Keratinocyte (primary cell): Measurements from ENCODE around the gene FAM50B. TPM values are rescaled to one million over a fixed set of nuclear protein-coding genes. Genes with fewer than 3 reads are reported as not detected.

Source experiments
- DNase-seq: peaks from one replicate; pipeline ENCODE4 v3.0.0-alpha.2; 2011; ENCODE audit warnings: low read depth, missing footprints, low spot score
- FAIRE-seq: peaks from 2 replicates; lab custom pipeline; 2011; peaks lifted over from hg19 to GRCh38; lab: Jason Lieb, UNC
- H2AFZ ChIP-seq: 2 replicates; pipeline ENCODE4 v1.6.0; 2012; ENCODE audit warnings: low read length, control low read depth, inconsistent platforms; ENCODE audit not compliant: control insufficient read depth
- H3K27ac ChIP-seq: 2 replicates; pipeline ENCODE4 v1.5.1; 2011; ENCODE audit warnings: low read length; ENCODE audit not compliant: control insufficient read depth, insufficient read depth
- H3K27me3 ChIP-seq: 3 replicates; pipeline ENCODE4 v1.6.0; 2011; ENCODE audit warnings: low read length; ENCODE audit not compliant: control insufficient read depth, insufficient read depth; ENCODE audit errors: extremely low read depth
- H3K36me3 ChIP-seq, 2 experiments: 2 replicates in 1 of 2; 3 replicates in 1 of 2; pipeline ENCODE4 v1.5.1; 2011; ENCODE audit warnings: low read length in 2 of 2, mild to moderate bottlenecking in 1 of 2; ENCODE audit not compliant: control insufficient read depth in 2 of 2, insufficient read depth in 2 of 2; ENCODE audit errors: extremely low read depth in 1 of 2
- H3K4me1 ChIP-seq: 3 replicates; pipeline ENCODE4 v1.5.1; 2011; ENCODE audit warnings: low read length; ENCODE audit not compliant: control insufficient read depth, insufficient read depth; ENCODE audit errors: extremely low read depth
- H3K4me2 ChIP-seq: 3 replicates; pipeline ENCODE4 v1.6.0; 2011; ENCODE audit warnings: low read depth, low read length; ENCODE audit not compliant: control insufficient read depth, insufficient read depth; ENCODE audit errors: extremely low read depth
- H3K4me3 ChIP-seq, 3 experiments: fragments of 200-600 bp in 1 of 3; sonication (generic) in 1 of 3; 2 replicates in 2 of 3; 3 replicates in 1 of 3; pipeline ENCODE4 v1.5.1; 2011 to 2016; ENCODE audit warnings: low read length in 3 of 3, mild to moderate bottlenecking in 3 of 3, control low read depth in 2 of 3, inconsistent platforms in 1 of 3, low read depth in 1 of 3, mixed read lengths in 1 of 3, mixed run types in 1 of 3, moderate library complexity in 1 of 3; ENCODE audit not compliant: control insufficient read depth in 2 of 3, insufficient read depth in 2 of 3; ENCODE audit errors: extremely low read depth in 1 of 3
- H3K79me2 ChIP-seq: 2 replicates; pipeline ENCODE4 v1.6.0; 2012; ENCODE audit warnings: low read length; ENCODE audit not compliant: control insufficient read depth, insufficient read depth
- H3K9ac ChIP-seq: 3 replicates; pipeline ENCODE4 v1.6.0; 2011; ENCODE audit warnings: low read length; ENCODE audit not compliant: control insufficient read depth, insufficient read depth; ENCODE audit errors: extremely low read depth
- H3K9me1 ChIP-seq: 3 replicates; pipeline ENCODE4 v1.6.0; 2011; ENCODE audit warnings: low read length; ENCODE audit not compliant: control insufficient read depth, insufficient read depth; ENCODE audit errors: extremely low read depth
- H3K9me3 ChIP-seq: 2 replicates; pipeline ENCODE4 v1.5.1; 2012; ENCODE audit warnings: low read depth, low read length; ENCODE audit not compliant: control insufficient read depth
- H4K20me1 ChIP-seq: 3 replicates; pipeline ENCODE4 v1.6.0; 2011; ENCODE audit warnings: low read length; ENCODE audit not compliant: control insufficient read depth, insufficient read depth; ENCODE audit errors: extremely low read depth
- EZH2 ChIP-seq: IDR thresholded peaks from one replicate; pipeline ENCODE4 v1.6.1; 2012; ENCODE audit warnings: inconsistent platforms, mild to moderate bottlenecking, low read length, moderate library complexity
- dilution Hi-C: fragments of 300-500 bp; cut with MboI; formaldehyde crosslinking; loops from one replicate; pipeline ENCODE4 v1.7.0; 2020; ENCODE audit warnings: low sequenced_read_pairs; ENCODE audit not compliant: extremely low pct_ligation_motif_present
- polyA plus RNA-seq, 5 experiments: library from polyadenylated mRNA; depleted of rRNA in 3 of 5; stranded (reverse) in 3 of 5; stranded (forward) in 1 of 5; unstranded in 1 of 5; fragments of >200 nt; gene quantifications; 1 replicate in 1 of 5; 2 replicates in 3 of 5; 3 replicates in 1 of 5; pipeline versions ENCODE4 v1.2.1 to v1.2.3, GENCODE V29; 2011 to 2012; ENCODE audit warnings: missing spikeins in 2 of 5, low read depth in 1 of 5, low replicate concordance in 1 of 5
- TF ChIP-seq, protein P1 (sequence below), 3 experiments: IDR thresholded peaks in 1 of 3; conservative IDR thresholded peaks in 1 of 3; optimal IDR thresholded peaks in 1 of 3; 2 replicates in 2 of 3; 3 replicates in 1 of 3; pipeline versions ENCODE3 to v1.5.1; 2011; ENCODE audit warnings: low read length in 3 of 3, mild to moderate bottlenecking in 3 of 3, moderate library complexity in 2 of 3, control low read depth in 1 of 3, inconsistent platforms in 1 of 3; ENCODE audit not compliant: insufficient read depth in 2 of 3; ENCODE audit errors: extremely low read depth in 1 of 3

The FAM50B gene
- polyA plus RNA-seq, 1 donor (not counting 4 experiments of a cell fraction or from before 2014, with no cell fraction given): 4.0 TPM

DNA sequence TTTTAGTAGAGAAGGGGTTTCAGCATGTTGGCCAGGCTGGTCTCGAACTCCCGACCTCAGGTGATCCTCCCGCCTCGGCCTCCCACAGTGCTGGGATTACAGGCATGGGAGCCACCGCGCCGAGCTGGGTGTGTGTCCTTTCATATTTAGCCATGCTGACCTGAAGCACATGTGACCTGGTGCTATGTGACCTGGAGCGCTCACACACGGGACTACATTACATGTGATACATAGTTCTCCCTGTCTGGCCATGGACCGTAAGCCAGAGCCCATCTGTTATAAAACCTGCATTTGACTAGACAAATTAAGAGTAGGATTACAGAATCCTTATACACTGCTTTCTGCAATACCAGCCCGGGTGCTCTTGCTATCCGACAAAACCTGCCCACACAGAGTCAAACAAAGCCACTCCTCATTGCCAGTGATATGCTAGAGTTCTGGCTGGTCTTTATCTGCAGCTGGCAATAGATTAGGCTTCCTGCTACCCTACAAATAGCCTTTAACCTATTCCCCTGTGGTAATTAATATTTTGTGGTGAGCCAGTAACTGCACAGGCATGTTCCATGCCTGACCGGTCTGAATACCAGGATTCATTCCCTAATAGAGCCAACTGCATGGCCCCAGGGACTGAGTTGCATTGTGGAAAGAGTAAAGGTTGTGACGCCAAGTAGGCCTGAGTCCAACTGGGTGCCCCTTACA lies 26.3 kb upstream of the FAM50B start:
- Histone ChIP-seq H3K9me3 (no peaks in the 10 kb centered on the region), H2AFZ (no peak overlapping the region), H3K27me3 (no peaks in the 10 kb centered on the region), H3K4me1 (peaks cover 44% of the 10 kb centered on the region), H3K4me2 (peak overlapping the region; percentile 35), H3K36me3 (no peaks in the 10 kb centered on the region), H3K27ac (peak overlapping the region; percentile 8), H3K4me3 (no peak overlapping the region), H3K9ac (no peak overlapping the region), H3K9me1 (no peaks in the 10 kb centered on the region), H3K79me2 (no peaks in the 10 kb centered on the region), H4K20me1 (no peaks in the 10 kb centered on the region)
- dilution Hi-C loops: no loop called here
- TF ChIP-seq, protein P1, sequence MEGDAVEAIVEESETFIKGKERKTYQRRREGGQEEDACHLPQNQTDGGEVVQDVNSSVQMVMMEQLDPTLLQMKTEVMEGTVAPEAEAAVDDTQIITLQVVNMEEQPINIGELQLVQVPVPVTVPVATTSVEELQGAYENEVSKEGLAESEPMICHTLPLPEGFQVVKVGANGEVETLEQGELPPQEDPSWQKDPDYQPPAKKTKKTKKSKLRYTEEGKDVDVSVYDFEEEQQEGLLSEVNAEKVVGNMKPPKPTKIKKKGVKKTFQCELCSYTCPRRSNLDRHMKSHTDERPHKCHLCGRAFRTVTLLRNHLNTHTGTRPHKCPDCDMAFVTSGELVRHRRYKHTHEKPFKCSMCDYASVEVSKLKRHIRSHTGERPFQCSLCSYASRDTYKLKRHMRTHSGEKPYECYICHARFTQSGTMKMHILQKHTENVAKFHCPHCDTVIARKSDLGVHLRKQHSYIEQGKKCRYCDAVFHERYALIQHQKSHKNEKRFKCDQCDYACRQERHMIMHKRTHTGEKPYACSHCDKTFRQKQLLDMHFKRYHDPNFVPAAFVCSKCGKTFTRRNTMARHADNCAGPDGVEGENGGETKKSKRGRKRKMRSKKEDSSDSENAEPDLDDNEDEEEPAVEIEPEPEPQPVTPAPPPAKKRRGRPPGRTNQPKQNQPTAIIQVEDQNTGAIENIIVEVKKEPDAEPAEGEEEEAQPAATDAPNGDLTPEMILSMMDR (optimal IDR thresholded peaks at IDR 0.05 in 1 of 3, IDR thresholded peaks at IDR 0.05 in 1 of 3, conservative IDR thresholded peaks at IDR 0.05 in 1 of 3; ENCODE audit: extremely low read depth in 1 of 3, insufficient read depth in 2 of 3, low read length in 3 of 3): no peak
- no peak for TF ChIP-seq EZH2
- DNase-seq (peak; percentile 81), FAIRE-seq (peak; percentile 84)

GRCh38 chr6:3823671-3824070 lies 25.5 kb upstream of the FAM50B start:
- Histone ChIP-seq H3K9ac (no peak overlapping the region), H3K36me3 (no peaks in the 10 kb centered on the region), H2AFZ (no peak overlapping the region), H4K20me1 (no peaks in the 10 kb centered on the region), H3K4me1 (peaks cover 44% of the 10 kb centered on the region), H3K79me2 (no peaks in the 10 kb centered on the region), H3K4me3 (no peak overlapping the region), H3K4me2 (no peak overlapping the region), H3K27ac (peak overlapping the region; percentile 19), H3K9me3 (no peaks in the 10 kb centered on the region), H3K9me1 (no peaks in the 10 kb centered on the region), H3K27me3 (no peaks in the 10 kb centered on the region)
- dilution Hi-C loops: no loop called here
- no peak for TF ChIP-seq EZH2
- TF ChIP-seq, protein P1 (optimal IDR thresholded peaks at IDR 0.05 in 1 of 3, IDR thresholded peaks at IDR 0.05 in 1 of 3, conservative IDR thresholded peaks at IDR 0.05 in 1 of 3; ENCODE audit: extremely low read depth in 1 of 3, insufficient read depth in 2 of 3, low read length in 3 of 3): no peak
- DNase-seq (no peak), FAIRE-seq (no peak)
